DMS79 (cell line): ENCODE data around the gene DEPDC7.
"Not testable (repeated sequence)": the region's sequence is repeated elsewhere in the genome, so short reads cannot be mapped to it uniquely, and the experiment has no call there.

Source experiments
- DNase-seq: peaks from one replicate; lab custom pipeline; 2025; lab: John Stamatoyannopoulos, UW

Gene DEPDC7

GRCh38 chr11:33015621-33016551 is at the start of gene DEPDC7:
Gene DEPDC7, plus strand, starts transcription at chr11:33015878. Its CDS starts 78 bp downstream, at chr11:33015956.
- DNase-seq = peak; percentile 79

GRCh38 chr11:32968541-32968940 is 47.1 kb upstream of the DEPDC7 start:
- no peak for DNase-seq

- not testable (repeated sequence) for DNase-seq
These were observed 43.4 kb upstream of the DEPDC7 start for GRCh38 chr11:32972233-32972632.

- no peak for DNase-seq
These were observed 42.9 kb upstream of the DEPDC7 start for GRCh38 chr11:32972781-32973180.

- no peak for DNase-seq
These were observed 33.1 kb upstream of the DEPDC7 start for GRCh38 chr11:32982626-32983025.

- DNase-seq = no peak
These were observed 32.2 kb upstream of the DEPDC7 start for GRCh38 chr11:32983506-32983905.

GRCh38 chr11:32985600-32985999 is 30.1 kb upstream of the DEPDC7 start:
- DNase-seq = no peak

- no peak for DNase-seq
These were observed 27.8 kb upstream of the DEPDC7 start for GRCh38 chr11:32987851-32988250.

GRCh38 chr11:32990481-32990880 is 25.2 kb upstream of the DEPDC7 start:
- DNase-seq = no peak

- DNase-seq = no peak
These were observed 24.3 kb upstream of the DEPDC7 start for GRCh38 chr11:32991427-32991826.

- DNase-seq = no peak
These were observed 23.8 kb upstream of the DEPDC7 start for GRCh38 chr11:32991898-32992297.

GRCh38 chr11:33000181-33000580 is 15.5 kb upstream of the DEPDC7 start:
- DNase-seq = no peak

GRCh38 chr11:33001281-33001680 is 14.4 kb upstream of the DEPDC7 start:
- DNase-seq = no peak

- no peak for DNase-seq
These were observed 13.7 kb upstream of the DEPDC7 start for GRCh38 chr11:33001751-33002542.

GRCh38 chr11:33005175-33005574 is 10.5 kb upstream of the DEPDC7 start:
- no peak for DNase-seq

GRCh38 chr11:33006010-33006409 is 9.7 kb upstream of the DEPDC7 start:
- no peak for DNase-seq

GRCh38 chr11:33013755-33014154 is 1.9 kb upstream of the DEPDC7 start:
- no peak for DNase-seq

GRCh38 chr11:33016654-33017053 is 976 bp downstream of the DEPDC7 start:
- DNase-seq = no peak

- no peak for DNase-seq
These were observed 1.8 kb downstream of the DEPDC7 start for GRCh38 chr11:33017478-33017877.

GRCh38 chr11:33017965-33018364 is 2.3 kb downstream of the DEPDC7 start:
- DNase-seq = no peak

- DNase-seq = no peak
These were observed 3.2 kb downstream of the DEPDC7 start for GRCh38 chr11:33018840-33019239.

- no peak for DNase-seq
These were observed 5.8 kb downstream of the DEPDC7 start for GRCh38 chr11:33021501-33021900.

- no peak for DNase-seq
These were observed 6.3 kb downstream of the DEPDC7 start for GRCh38 chr11:33021937-33022336.
